SK-N-SH (cell line): ENCODE measurements around the gene BMPR1A.

Source experiments
- FOSL2 ChIP-seq: IDR thresholded peaks from 2 replicates; pipeline ENCODE4 v1.4.0; 2012; ENCODE audit warnings: low read depth, mild to moderate bottlenecking, moderate library complexity, borderline replicate concordance
- FOXM1 ChIP-seq: IDR thresholded peaks from 2 replicates; pipeline ENCODE4 v1.4.0; 2012; ENCODE audit warnings: low read depth, mild to moderate bottlenecking
- MEF2A ChIP-seq: IDR thresholded peaks from 2 replicates; pipeline ENCODE4 v1.4.0; 2012; ENCODE audit warnings: low read depth, borderline replicate concordance
- POLR2AphosphoS5 ChIP-seq: IDR thresholded peaks from 2 replicates; pipeline ENCODE4 v1.6.1; 2012; ENCODE audit warnings: low read depth, low read length
- RXRA ChIP-seq: IDR thresholded peaks from 2 replicates; pipeline ENCODE4 v1.4.0; 2012; ENCODE audit warnings: low read depth, mild to moderate bottlenecking, borderline replicate concordance
- SIN3A ChIP-seq: IDR thresholded peaks from 2 replicates; pipeline ENCODE4 v1.6.1; 2012; ENCODE audit warnings: low read depth, mild to moderate bottlenecking, low read length, moderate library complexity, borderline replicate concordance
- SMC3 ChIP-seq: IDR thresholded peaks from 2 replicates; pipeline ENCODE4 v1.6.1; 2012; ENCODE audit warnings: low read depth, low read length, improper control_type of control experiment
- USF2 ChIP-seq: fragments of 150-350 bp; IDR thresholded peaks from 2 replicates; pipeline ENCODE4 v1.6.1; 2017; ENCODE audit warnings: antibody characterized with exemption, low read length, low read depth, borderline replicate concordance
- TF ChIP-seq, protein P1 (sequence below): fragments of 200-600 bp; sonication (generic); IDR thresholded peaks from 2 replicates; pipeline ENCODE4 v1.6.1; 2017; ENCODE audit warnings: antibody characterized with exemption, mild to moderate bottlenecking, moderate library complexity
- TF ChIP-seq, protein P2 (sequence below): IDR thresholded peaks from 2 replicates; pipeline ENCODE4 v1.4.0; 2012; ENCODE audit warnings: low read depth
- TF ChIP-seq, protein P3 (sequence below): IDR thresholded peaks from 2 replicates; pipeline ENCODE4 v1.4.0; 2012; ENCODE audit warnings: low read depth, borderline replicate concordance

DNA sequence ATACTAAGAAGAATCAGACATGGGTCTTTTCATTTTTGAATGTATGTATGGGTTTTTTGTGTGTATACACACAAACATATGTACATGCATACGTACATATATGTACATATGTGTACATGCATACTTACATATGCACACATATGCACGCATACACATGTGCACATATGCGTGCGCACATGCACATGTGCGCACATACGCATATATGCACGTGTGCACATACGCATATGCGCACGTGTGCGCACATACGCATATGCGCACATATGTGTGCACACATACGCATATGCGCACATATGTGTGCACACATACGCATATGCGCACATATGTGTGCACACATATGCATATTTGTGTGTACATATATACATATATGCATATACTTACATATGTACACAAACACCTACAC is 4.9 kb upstream of the BMPR1A start:
- TF ChIP-seq, protein P1, sequence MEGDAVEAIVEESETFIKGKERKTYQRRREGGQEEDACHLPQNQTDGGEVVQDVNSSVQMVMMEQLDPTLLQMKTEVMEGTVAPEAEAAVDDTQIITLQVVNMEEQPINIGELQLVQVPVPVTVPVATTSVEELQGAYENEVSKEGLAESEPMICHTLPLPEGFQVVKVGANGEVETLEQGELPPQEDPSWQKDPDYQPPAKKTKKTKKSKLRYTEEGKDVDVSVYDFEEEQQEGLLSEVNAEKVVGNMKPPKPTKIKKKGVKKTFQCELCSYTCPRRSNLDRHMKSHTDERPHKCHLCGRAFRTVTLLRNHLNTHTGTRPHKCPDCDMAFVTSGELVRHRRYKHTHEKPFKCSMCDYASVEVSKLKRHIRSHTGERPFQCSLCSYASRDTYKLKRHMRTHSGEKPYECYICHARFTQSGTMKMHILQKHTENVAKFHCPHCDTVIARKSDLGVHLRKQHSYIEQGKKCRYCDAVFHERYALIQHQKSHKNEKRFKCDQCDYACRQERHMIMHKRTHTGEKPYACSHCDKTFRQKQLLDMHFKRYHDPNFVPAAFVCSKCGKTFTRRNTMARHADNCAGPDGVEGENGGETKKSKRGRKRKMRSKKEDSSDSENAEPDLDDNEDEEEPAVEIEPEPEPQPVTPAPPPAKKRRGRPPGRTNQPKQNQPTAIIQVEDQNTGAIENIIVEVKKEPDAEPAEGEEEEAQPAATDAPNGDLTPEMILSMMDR, result no peak
- TF ChIP-seq MEF2A, result no peak
- no peak for TF ChIP-seq SMC3
- TF ChIP-seq, protein P2, sequence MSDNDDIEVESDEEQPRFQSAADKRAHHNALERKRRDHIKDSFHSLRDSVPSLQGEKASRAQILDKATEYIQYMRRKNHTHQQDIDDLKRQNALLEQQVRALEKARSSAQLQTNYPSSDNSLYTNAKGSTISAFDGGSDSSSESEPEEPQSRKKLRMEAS, result no peak
- TF ChIP-seq, protein P3, sequence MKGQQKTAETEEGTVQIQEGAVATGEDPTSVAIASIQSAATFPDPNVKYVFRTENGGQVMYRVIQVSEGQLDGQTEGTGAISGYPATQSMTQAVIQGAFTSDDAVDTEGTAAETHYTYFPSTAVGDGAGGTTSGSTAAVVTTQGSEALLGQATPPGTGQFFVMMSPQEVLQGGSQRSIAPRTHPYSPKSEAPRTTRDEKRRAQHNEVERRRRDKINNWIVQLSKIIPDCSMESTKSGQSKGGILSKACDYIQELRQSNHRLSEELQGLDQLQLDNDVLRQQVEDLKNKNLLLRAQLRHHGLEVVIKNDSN, result no peak
- no peak for TF ChIP-seq USF2
- TF ChIP-seq POLR2AphosphoS5, result no peak
- no peak for TF ChIP-seq FOSL2
- TF ChIP-seq RXRA, result no peak
- TF ChIP-seq SIN3A, result no peak
- TF ChIP-seq FOXM1, result no peak
